ENCODE data around the gene RALBP1. TPM values are rescaled to one million over a fixed set of nuclear protein-coding genes. Genes with fewer than 3 reads are reported as not detected.

Gene RALBP1
- total and polyA plus RNA-seq, 9 of the 15 experiments (the other 6 are each of a cell fraction or from before 2014, with no cell fraction given): 10.9 to 70.0 (median 61.3) TPM

DNA sequence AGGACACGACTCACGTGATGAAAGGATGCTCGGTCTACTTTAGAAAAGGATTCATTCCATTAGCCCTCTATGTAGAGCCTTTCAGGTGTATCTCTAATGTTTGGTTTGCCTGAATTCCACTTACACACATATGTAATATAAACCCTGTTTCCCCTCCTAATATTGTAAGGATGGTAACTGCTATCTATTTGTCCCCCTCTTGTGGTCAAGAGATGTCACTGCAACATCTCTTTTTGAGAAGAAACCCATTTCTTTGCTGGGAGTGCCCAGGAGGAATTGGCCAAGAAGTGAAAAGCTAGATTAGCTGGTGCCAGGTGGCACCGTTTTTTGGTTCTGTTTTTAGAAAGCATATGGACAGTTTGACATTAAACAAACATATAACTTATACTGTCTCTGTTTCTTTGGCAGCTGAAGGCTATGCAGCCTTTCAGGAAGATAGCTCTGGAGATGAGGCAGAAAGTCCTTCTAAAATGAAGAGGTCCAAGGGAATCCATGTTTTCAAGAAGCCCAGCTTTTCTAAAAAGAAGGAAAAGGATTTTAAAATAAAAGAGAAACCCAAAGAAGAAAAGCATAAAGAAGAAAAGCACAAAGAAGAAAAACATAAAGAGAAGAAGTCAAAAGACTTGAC, 41.2 kb downstream of the RALBP1 start (continued):
- TF ChIP-seq, protein P1, sequence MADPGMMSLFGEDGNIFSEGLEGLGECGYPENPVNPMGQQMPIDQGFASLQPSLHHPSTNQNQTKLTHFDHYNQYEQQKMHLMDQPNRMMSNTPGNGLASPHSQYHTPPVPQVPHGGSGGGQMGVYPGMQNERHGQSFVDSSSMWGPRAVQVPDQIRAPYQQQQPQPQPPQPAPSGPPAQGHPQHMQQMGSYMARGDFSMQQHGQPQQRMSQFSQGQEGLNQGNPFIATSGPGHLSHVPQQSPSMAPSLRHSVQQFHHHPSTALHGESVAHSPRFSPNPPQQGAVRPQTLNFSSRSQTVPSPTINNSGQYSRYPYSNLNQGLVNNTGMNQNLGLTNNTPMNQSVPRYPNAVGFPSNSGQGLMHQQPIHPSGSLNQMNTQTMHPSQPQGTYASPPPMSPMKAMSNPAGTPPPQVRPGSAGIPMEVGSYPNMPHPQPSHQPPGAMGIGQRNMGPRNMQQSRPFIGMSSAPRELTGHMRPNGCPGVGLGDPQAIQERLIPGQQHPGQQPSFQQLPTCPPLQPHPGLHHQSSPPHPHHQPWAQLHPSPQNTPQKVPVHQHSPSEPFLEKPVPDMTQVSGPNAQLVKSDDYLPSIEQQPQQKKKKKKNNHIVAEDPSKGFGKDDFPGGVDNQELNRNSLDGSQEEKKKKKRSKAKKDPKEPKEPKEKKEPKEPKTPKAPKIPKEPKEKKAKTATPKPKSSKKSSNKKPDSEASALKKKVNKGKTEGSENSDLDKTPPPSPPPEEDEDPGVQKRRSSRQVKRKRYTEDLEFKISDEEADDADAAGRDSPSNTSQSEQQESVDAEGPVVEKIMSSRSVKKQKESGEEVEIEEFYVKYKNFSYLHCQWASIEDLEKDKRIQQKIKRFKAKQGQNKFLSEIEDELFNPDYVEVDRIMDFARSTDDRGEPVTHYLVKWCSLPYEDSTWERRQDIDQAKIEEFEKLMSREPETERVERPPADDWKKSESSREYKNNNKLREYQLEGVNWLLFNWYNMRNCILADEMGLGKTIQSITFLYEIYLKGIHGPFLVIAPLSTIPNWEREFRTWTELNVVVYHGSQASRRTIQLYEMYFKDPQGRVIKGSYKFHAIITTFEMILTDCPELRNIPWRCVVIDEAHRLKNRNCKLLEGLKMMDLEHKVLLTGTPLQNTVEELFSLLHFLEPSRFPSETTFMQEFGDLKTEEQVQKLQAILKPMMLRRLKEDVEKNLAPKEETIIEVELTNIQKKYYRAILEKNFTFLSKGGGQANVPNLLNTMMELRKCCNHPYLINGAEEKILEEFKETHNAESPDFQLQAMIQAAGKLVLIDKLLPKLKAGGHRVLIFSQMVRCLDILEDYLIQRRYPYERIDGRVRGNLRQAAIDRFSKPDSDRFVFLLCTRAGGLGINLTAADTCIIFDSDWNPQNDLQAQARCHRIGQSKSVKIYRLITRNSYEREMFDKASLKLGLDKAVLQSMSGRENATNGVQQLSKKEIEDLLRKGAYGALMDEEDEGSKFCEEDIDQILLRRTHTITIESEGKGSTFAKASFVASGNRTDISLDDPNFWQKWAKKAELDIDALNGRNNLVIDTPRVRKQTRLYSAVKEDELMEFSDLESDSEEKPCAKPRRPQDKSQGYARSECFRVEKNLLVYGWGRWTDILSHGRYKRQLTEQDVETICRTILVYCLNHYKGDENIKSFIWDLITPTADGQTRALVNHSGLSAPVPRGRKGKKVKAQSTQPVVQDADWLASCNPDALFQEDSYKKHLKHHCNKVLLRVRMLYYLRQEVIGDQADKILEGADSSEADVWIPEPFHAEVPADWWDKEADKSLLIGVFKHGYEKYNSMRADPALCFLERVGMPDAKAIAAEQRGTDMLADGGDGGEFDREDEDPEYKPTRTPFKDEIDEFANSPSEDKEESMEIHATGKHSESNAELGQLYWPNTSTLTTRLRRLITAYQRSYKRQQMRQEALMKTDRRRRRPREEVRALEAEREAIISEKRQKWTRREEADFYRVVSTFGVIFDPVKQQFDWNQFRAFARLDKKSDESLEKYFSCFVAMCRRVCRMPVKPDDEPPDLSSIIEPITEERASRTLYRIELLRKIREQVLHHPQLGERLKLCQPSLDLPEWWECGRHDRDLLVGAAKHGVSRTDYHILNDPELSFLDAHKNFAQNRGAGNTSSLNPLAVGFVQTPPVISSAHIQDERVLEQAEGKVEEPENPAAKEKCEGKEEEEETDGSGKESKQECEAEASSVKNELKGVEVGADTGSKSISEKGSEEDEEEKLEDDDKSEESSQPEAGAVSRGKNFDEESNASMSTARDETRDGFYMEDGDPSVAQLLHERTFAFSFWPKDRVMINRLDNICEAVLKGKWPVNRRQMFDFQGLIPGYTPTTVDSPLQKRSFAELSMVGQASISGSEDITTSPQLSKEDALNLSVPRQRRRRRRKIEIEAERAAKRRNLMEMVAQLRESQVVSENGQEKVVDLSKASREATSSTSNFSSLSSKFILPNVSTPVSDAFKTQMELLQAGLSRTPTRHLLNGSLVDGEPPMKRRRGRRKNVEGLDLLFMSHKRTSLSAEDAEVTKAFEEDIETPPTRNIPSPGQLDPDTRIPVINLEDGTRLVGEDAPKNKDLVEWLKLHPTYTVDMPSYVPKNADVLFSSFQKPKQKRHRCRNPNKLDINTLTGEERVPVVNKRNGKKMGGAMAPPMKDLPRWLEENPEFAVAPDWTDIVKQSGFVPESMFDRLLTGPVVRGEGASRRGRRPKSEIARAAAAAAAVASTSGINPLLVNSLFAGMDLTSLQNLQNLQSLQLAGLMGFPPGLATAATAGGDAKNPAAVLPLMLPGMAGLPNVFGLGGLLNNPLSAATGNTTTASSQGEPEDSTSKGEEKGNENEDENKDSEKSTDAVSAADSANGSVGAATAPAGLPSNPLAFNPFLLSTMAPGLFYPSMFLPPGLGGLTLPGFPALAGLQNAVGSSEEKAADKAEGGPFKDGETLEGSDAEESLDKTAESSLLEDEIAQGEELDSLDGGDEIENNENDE (IDR thresholded peaks at IDR 0.05; ENCODE audit: low read depth, low read length): no peak
- TF ChIP-seq SAFB (IDR thresholded peaks at IDR 0.05; ENCODE audit: borderline replicate concordance, low read depth, low read length) (no peak), SP1 (CRISPR knock-in tag; IDR thresholded peaks at IDR 0.05) (0 out of 2 replicates have a peak, but pooled peaks have one; percentile 12), CEBPG (CRISPR knock-in tag; IDR thresholded peaks at IDR 0.05) (no peak), CEBPG (tag; conservative IDR thresholded peaks at IDR 0.05 in 1 of 2, IDR thresholded peaks at IDR 0.05 in 1 of 2) (no peak), PTRF (tag; IDR thresholded peaks at IDR 0.05) (no peak), ZNF133 (CRISPR knock-in tag; IDR thresholded peaks at IDR 0.05) (no peak), KAT7 (CRISPR knock-in tag; IDR thresholded peaks at IDR 0.05; ENCODE audit: borderline replicate concordance) (peak; percentile 42; the same call in 1 of the 2 replicates), NFIC (IDR thresholded peaks at IDR 0.05) (no peak), CSDE1 (IDR thresholded peaks at IDR 0.05) (no peak)
- TF ChIP-seq, protein P2, sequence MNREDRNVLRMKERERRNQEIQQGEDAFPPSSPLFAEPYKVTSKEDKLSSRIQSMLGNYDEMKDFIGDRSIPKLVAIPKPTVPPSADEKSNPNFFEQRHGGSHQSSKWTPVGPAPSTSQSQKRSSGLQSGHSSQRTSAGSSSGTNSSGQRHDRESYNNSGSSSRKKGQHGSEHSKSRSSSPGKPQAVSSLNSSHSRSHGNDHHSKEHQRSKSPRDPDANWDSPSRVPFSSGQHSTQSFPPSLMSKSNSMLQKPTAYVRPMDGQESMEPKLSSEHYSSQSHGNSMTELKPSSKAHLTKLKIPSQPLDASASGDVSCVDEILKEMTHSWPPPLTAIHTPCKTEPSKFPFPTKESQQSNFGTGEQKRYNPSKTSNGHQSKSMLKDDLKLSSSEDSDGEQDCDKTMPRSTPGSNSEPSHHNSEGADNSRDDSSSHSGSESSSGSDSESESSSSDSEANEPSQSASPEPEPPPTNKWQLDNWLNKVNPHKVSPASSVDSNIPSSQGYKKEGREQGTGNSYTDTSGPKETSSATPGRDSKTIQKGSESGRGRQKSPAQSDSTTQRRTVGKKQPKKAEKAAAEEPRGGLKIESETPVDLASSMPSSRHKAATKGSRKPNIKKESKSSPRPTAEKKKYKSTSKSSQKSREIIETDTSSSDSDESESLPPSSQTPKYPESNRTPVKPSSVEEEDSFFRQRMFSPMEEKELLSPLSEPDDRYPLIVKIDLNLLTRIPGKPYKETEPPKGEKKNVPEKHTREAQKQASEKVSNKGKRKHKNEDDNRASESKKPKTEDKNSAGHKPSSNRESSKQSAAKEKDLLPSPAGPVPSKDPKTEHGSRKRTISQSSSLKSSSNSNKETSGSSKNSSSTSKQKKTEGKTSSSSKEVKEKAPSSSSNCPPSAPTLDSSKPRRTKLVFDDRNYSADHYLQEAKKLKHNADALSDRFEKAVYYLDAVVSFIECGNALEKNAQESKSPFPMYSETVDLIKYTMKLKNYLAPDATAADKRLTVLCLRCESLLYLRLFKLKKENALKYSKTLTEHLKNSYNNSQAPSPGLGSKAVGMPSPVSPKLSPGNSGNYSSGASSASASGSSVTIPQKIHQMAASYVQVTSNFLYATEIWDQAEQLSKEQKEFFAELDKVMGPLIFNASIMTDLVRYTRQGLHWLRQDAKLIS (CRISPR knock-in tag; IDR thresholded peaks at IDR 0.05): peak; percentile 54; the same call in 1 of the 2 replicates
- TF ChIP-seq, protein P3, sequence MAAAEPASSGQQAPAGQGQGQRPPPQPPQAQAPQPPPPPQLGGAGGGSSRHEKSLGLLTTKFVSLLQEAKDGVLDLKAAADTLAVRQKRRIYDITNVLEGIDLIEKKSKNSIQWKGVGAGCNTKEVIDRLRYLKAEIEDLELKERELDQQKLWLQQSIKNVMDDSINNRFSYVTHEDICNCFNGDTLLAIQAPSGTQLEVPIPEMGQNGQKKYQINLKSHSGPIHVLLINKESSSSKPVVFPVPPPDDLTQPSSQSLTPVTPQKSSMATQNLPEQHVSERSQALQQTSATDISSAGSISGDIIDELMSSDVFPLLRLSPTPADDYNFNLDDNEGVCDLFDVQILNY (CRISPR knock-in tag; IDR thresholded peaks at IDR 0.05): no peak

Data from K562 (cell line).